ENCODE results near the gene CYP2D6. TPM values are rescaled to one million over a fixed set of nuclear protein-coding genes. Genes with fewer than 3 reads are reported as not detected.

CYP2D6 gene
- total RNA-seq, 2 experiments from 2014 or later = 2.8 to 3.1 TPM

- ATAC-seq = no peak
- H3K9me3 Mint-ChIP-seq (ENCODE audit: low read depth) = peaks cover under 1% of the 10 kb centered on the region
- no peak for DNase-seq
- peaks cover 27% of the 10 kb centered on the region for H3K4me1 Mint-ChIP-seq
- H3K27me3 Mint-ChIP-seq = no peaks in the 10 kb centered on the region
- intact Hi-C loops (cut with DNase I, micrococcal nuclease) = no loop called here
- no peak overlapping the region for H3K27ac Mint-ChIP-seq
- H3K36me3 Mint-ChIP-seq (ENCODE audit: low read depth) = peaks cover 11% of the 10 kb centered on the region
- ChIA-PET CTCF (interaction anchor here (0.9 to 1.4 kb wide), 3 partner anchors 47 to 267 kb away, joined by 4 to 5 read pairs (median 4); no protein-coding TSS in a partner anchor), POLR2A (no interaction called here)
- H3K4me3 Mint-ChIP-seq = no peak overlapping the region
Observed at GRCh38 chr22:42170946-42171345, 40.3 kb upstream of the CYP2D6 start.

GRCh38 chr22:42169055-42169469 is 38.5 kb upstream of the CYP2D6 start:
- ATAC-seq (peak; percentile 92), DNase-seq (peak; percentile 84)
- Mint-ChIP-seq H3K4me3 (no peak overlapping the region), H3K27ac (no peak overlapping the region), H3K9me3 (ENCODE audit: low read depth) (no peaks in the 10 kb centered on the region), H3K36me3 (ENCODE audit: low read depth) (peaks cover 16% of the 10 kb centered on the region), H3K27me3 (no peaks in the 10 kb centered on the region), H3K4me1 (peaks cover 22% of the 10 kb centered on the region)
- POLR2A ChIA-PET = interaction anchor here (0.7 kb wide), 1 partner anchor 23 kb away, joined by 9 read pairs; no protein-coding TSS in a partner anchor
- intact Hi-C loops (cut with DNase I, micrococcal nuclease) = loop anchor here (1.0 kb wide), 2 partner anchors 145 to 268 kb away; no protein-coding TSS in a partner anchor
- CTCF ChIA-PET = interaction anchor here (0.5 to 1.5 kb wide), 4 partner anchors 10 to 179 kb away, joined by 3 to 4 read pairs (median 4); no protein-coding TSS in a partner anchor

- no peaks in the 10 kb centered on the region for H3K9me3 Mint-ChIP-seq (ENCODE audit: low read depth)
- intact Hi-C loops (cut with DNase I, micrococcal nuclease) = no loop called here
- no peak for DNase-seq
- CTCF ChIA-PET = interaction anchor here (0.6 kb wide), 1 partner anchor 9 kb away, joined by 3 read pairs; no protein-coding TSS in a partner anchor
- peaks cover 16% of the 10 kb centered on the region for H3K4me1 Mint-ChIP-seq
- ATAC-seq = no peak
- H3K27me3 Mint-ChIP-seq = no peaks in the 10 kb centered on the region
- POLR2A ChIA-PET = no interaction called here
- H3K4me3 Mint-ChIP-seq = no peak overlapping the region
- peaks cover 16% of the 10 kb centered on the region for H3K36me3 Mint-ChIP-seq (ENCODE audit: low read depth)
- H3K27ac Mint-ChIP-seq = no peak overlapping the region
Observed at GRCh38 chr22:42168476-42168875, 37.9 kb upstream of the CYP2D6 start.

- peaks cover 16% of the 10 kb centered on the region for H3K36me3 Mint-ChIP-seq (ENCODE audit: low read depth)
- ATAC-seq = no peak
- H3K4me1 Mint-ChIP-seq = peaks cover 8% of the 10 kb centered on the region
- ChIA-PET POLR2A (no interaction called here), CTCF (interaction anchor here (0.5 kb wide), 1 partner anchor 214 kb away, joined by 3 read pairs; no protein-coding TSS in a partner anchor)
- H3K27me3 Mint-ChIP-seq = no peaks in the 10 kb centered on the region
- H3K4me3 Mint-ChIP-seq = no peak overlapping the region
- intact Hi-C loops (cut with DNase I, micrococcal nuclease) = no loop called here
- DNase-seq = no peak
- no peak overlapping the region for H3K27ac Mint-ChIP-seq
- H3K9me3 Mint-ChIP-seq (ENCODE audit: low read depth) = no peaks in the 10 kb centered on the region
Observed at GRCh38 chr22:42167066-42167465, 36.5 kb upstream of the CYP2D6 start.

- intact Hi-C loops (cut with DNase I, micrococcal nuclease) = no loop called here
- H3K4me3 Mint-ChIP-seq = no peak overlapping the region
- peaks cover 16% of the 10 kb centered on the region for H3K36me3 Mint-ChIP-seq (ENCODE audit: low read depth)
- H3K27me3 Mint-ChIP-seq = no peaks in the 10 kb centered on the region
- H3K4me1 Mint-ChIP-seq = no peaks in the 10 kb centered on the region
- no peak for DNase-seq
- ChIA-PET POLR2A (no interaction called here), CTCF (interaction anchor here (0.6 to 0.9 kb wide), 2 partner anchors 12 to 53 kb away, joined by 3 to 4 read pairs; no protein-coding TSS in a partner anchor)
- no peaks in the 10 kb centered on the region for H3K9me3 Mint-ChIP-seq (ENCODE audit: low read depth)
- ATAC-seq = no peak
- no peak overlapping the region for H3K27ac Mint-ChIP-seq
Observed at GRCh38 chr22:42164901-42165300, 34.3 kb upstream of the CYP2D6 start.

GRCh38 chr22:42163515-42163914 is 32.9 kb upstream of the CYP2D6 start:
- H3K27me3 Mint-ChIP-seq = no peaks in the 10 kb centered on the region
- ATAC-seq (no peak), DNase-seq (no peak)
- CTCF ChIA-PET = no interaction called here
- intact Hi-C loops (cut with DNase I, micrococcal nuclease) = no loop called here
- no peaks in the 10 kb centered on the region for H3K4me1 Mint-ChIP-seq
- POLR2A ChIA-PET = no interaction called here
- no peak overlapping the region for H3K4me3 Mint-ChIP-seq
- no peaks in the 10 kb centered on the region for H3K9me3 Mint-ChIP-seq (ENCODE audit: low read depth)
- H3K36me3 Mint-ChIP-seq (ENCODE audit: low read depth) = peaks cover 21% of the 10 kb centered on the region
- no peak overlapping the region for H3K27ac Mint-ChIP-seq

- H3K27me3 Mint-ChIP-seq = no peaks in the 10 kb centered on the region
- CTCF ChIA-PET = no interaction called here
- H3K27ac Mint-ChIP-seq = no peak overlapping the region
- ATAC-seq (no peak), DNase-seq (no peak)
- POLR2A ChIA-PET = no interaction called here
- peaks cover 24% of the 10 kb centered on the region for H3K36me3 Mint-ChIP-seq (ENCODE audit: low read depth)
- H3K4me1 Mint-ChIP-seq = no peaks in the 10 kb centered on the region
- intact Hi-C loops (cut with DNase I, micrococcal nuclease) = no loop called here
- no peaks in the 10 kb centered on the region for H3K9me3 Mint-ChIP-seq (ENCODE audit: low read depth)
- no peak overlapping the region for H3K4me3 Mint-ChIP-seq
Observed at GRCh38 chr22:42162728-42163489, 32.3 kb upstream of the CYP2D6 start.

- Mint-ChIP-seq H3K4me1 (no peaks in the 10 kb centered on the region), H3K27me3 (no peaks in the 10 kb centered on the region), H3K9me3 (ENCODE audit: low read depth) (no peaks in the 10 kb centered on the region), H3K4me3 (no peak overlapping the region), H3K27ac (peak overlapping the region; percentile 72), H3K36me3 (ENCODE audit: low read depth) (peaks cover 17% of the 10 kb centered on the region)
- ChIA-PET CTCF (interaction anchor here (1.2 kb wide), 1 partner anchor 277 kb away, joined by 3 read pairs; no protein-coding TSS in a partner anchor), POLR2A (interaction anchor here (0.6 kb wide), 1 partner anchor 68 kb away, joined by 3 read pairs; no protein-coding TSS in a partner anchor)
- intact Hi-C loops (cut with DNase I, micrococcal nuclease) = no loop called here
- no peak for DNase-seq
- no peak for ATAC-seq
Observed at GRCh38 chr22:42160830-42161696, 30.5 kb upstream of the CYP2D6 start.

GRCh38 chr22:42160251-42160650 is 29.6 kb upstream of the CYP2D6 start:
- Mint-ChIP-seq H3K27ac (no peak overlapping the region), H3K4me1 (no peaks in the 10 kb centered on the region), H3K4me3 (no peak overlapping the region), H3K9me3 (ENCODE audit: low read depth) (no peaks in the 10 kb centered on the region), H3K27me3 (no peaks in the 10 kb centered on the region), H3K36me3 (ENCODE audit: low read depth) (peaks cover 16% of the 10 kb centered on the region)
- CTCF ChIA-PET = interaction anchor here (1.2 to 1.9 kb wide), 2 partner anchors 9 to 278 kb away, joined by 3 to 4 read pairs; no protein-coding TSS in a partner anchor
- intact Hi-C loops (cut with DNase I, micrococcal nuclease) = no loop called here
- ATAC-seq (no peak), DNase-seq (no peak)
- POLR2A ChIA-PET = no interaction called here

- POLR2A ChIA-PET = no interaction called here
- peaks cover 17% of the 10 kb centered on the region for H3K36me3 Mint-ChIP-seq (ENCODE audit: low read depth)
- H3K4me3 Mint-ChIP-seq = no peak overlapping the region
- no peaks in the 10 kb centered on the region for H3K4me1 Mint-ChIP-seq
- no peaks in the 10 kb centered on the region for H3K9me3 Mint-ChIP-seq (ENCODE audit: low read depth)
- DNase-seq (no peak), ATAC-seq (no peak)
- CTCF ChIA-PET = interaction anchor here (1.9 kb wide), 1 partner anchor 11 kb away, joined by 4 read pairs; no protein-coding TSS in a partner anchor
- peak overlapping the region; percentile 29 for H3K27ac Mint-ChIP-seq
- H3K27me3 Mint-ChIP-seq = no peaks in the 10 kb centered on the region
- intact Hi-C loops (cut with DNase I, micrococcal nuclease) = no loop called here
Observed at GRCh38 chr22:42158456-42159132, 28.0 kb upstream of the CYP2D6 start.

GRCh38 chr22:42156598-42156997 is 26.0 kb upstream of the CYP2D6 start:
- Mint-ChIP-seq H3K4me3 (no peak overlapping the region), H3K36me3 (ENCODE audit: low read depth) (peaks cover 17% of the 10 kb centered on the region), H3K27me3 (no peaks in the 10 kb centered on the region), H3K9me3 (ENCODE audit: low read depth) (no peaks in the 10 kb centered on the region), H3K4me1 (no peaks in the 10 kb centered on the region), H3K27ac (peak overlapping the region; percentile 31)
- ChIA-PET POLR2A (no interaction called here), CTCF (interaction anchor here (0.6 kb wide), 1 partner anchor 210 kb away, joined by 3 read pairs; no protein-coding TSS in a partner anchor)
- DNase-seq = no peak
- no peak for ATAC-seq
- intact Hi-C loops (cut with DNase I, micrococcal nuclease) = no loop called here

All from activated CD4-positive, alpha-beta T cell treated with anti-CD3 and anti-CD28 coated beads for 36 hours (primary cell).